ENCODE results near the gene CSAD.
"Not testable (repeated sequence)": the region's sequence is repeated elsewhere in the genome, so short reads cannot be mapped to it uniquely, and the experiment has no call there.

CSAD gene

GRCh38 chr12:53217931-53218307, 37.2 kb upstream of the CSAD start:
- DNase-seq (ENCODE audit: low read depth) = no peak

GRCh38 chr12:53217051-53217930, 36.6 kb upstream of the CSAD start:
- no peak for DNase-seq (ENCODE audit: low read depth)

- DNase-seq (ENCODE audit: low read depth) = no peak
Measured at GRCh38 chr12:53215497-53215896, 34.8 kb upstream of the CSAD start.

- no peak for DNase-seq (ENCODE audit: low read depth)
Measured at GRCh38 chr12:53214687-53215455, 34.1 kb upstream of the CSAD start.

- no peak for DNase-seq (ENCODE audit: low read depth)
Measured at GRCh38 chr12:53214221-53214620, 33.5 kb upstream of the CSAD start.

GRCh38 chr12:53213348-53213747, 32.6 kb upstream of the CSAD start:
- no peak for DNase-seq (ENCODE audit: low read depth)

- no peak for DNase-seq (ENCODE audit: low read depth)
Measured at GRCh38 chr12:53212931-53213330, 32.2 kb upstream of the CSAD start.

- DNase-seq (ENCODE audit: low read depth) = no peak
Measured at GRCh38 chr12:53211476-53212381, 31.0 kb upstream of the CSAD start.

GRCh38 chr12:53210843-53211242, 30.1 kb upstream of the CSAD start:
- no peak for DNase-seq (ENCODE audit: low read depth)

GRCh38 chr12:53208877-53209463, 28.2 kb upstream of the CSAD start:
- no peak for DNase-seq (ENCODE audit: low read depth)

- no peak for DNase-seq (ENCODE audit: low read depth)
Measured at GRCh38 chr12:53208435-53208834, 27.7 kb upstream of the CSAD start.

GRCh38 chr12:53207042-53207441, 26.3 kb upstream of the CSAD start, which contains the start of gene ITGB7:
TSS of gene ITGB7 (minus strand) at chr12:53207251. CDS start at chr12:53200443, 6,808 bp downstream.
- no peak for DNase-seq (ENCODE audit: low read depth)

GRCh38 chr12:53205747-53206419, 25.2 kb upstream of the CSAD start:
- peak; percentile 70 for DNase-seq (ENCODE audit: low read depth)

- no peak for DNase-seq (ENCODE audit: low read depth)
Measured at GRCh38 chr12:53204351-53204750, 23.6 kb upstream of the CSAD start.

- not testable (repeated sequence) for DNase-seq (ENCODE audit: low read depth)
Measured at GRCh38 chr12:53202316-53202715, 21.6 kb upstream of the CSAD start.

GRCh38 chr12:53201639-53202038, 20.9 kb upstream of the CSAD start:
- DNase-seq (ENCODE audit: low read depth) = no peak

- DNase-seq (ENCODE audit: low read depth) = no peak
Measured at GRCh38 chr12:53201177-53201541, 20.4 kb upstream of the CSAD start.

GRCh38 chr12:53200458-53201176, 19.9 kb upstream of the CSAD start:
- no peak for DNase-seq (ENCODE audit: low read depth)

GRCh38 chr12:53200107-53200457, 19.4 kb upstream of the CSAD start:
- DNase-seq (ENCODE audit: low read depth) = no peak

GRCh38 chr12:53199700-53200099, 19.0 kb upstream of the CSAD start:
- no peak for DNase-seq (ENCODE audit: low read depth)
